Activated B cell treated with CpG ODN at 0.5 μM for 24 hours (primary cell): Measurements from ENCODE around the gene TBX15. TPM values are rescaled to one million over a fixed set of nuclear protein-coding genes. Genes with fewer than 3 reads are reported as not detected.
A peak's percentile ranks its signal among the peaks of the same experiment; 100 is the strongest.

Experiments used
- ATAC-seq: fragments of 200-7000 bp; cut with Tn5 transposase; one replicate; pipeline ENCODE4 v1.10.0; 2021; ENCODE audit warnings: low read depth, mild to moderate bottlenecking, moderate library complexity
- CTCF ChIA-PET: fragments of 350-600 bp; sonication (Branson Sonifier 250); formaldehyde crosslinking; loops from one replicate; lab custom pipeline; 2021; ENCODE audit warnings: antibody characterized with exemption; lab: Charles Lee
- POLR2A ChIA-PET: fragments of 350-600 bp; sonication (Branson Sonifier 250); formaldehyde crosslinking; loops from one replicate; lab custom pipeline; 2021; ENCODE audit warnings: antibody characterized with exemption; lab: Charles Lee
- DNase-seq: peaks from one replicate; pipeline ENCODE4 v3.0.0; 2022
- H3K27ac Mint-ChIP-seq: one replicate; pipeline ENCODE4 v1.8.0; 2020; ENCODE audit warnings: mixed read lengths
- H3K27me3 Mint-ChIP-seq: one replicate; pipeline ENCODE4 v1.8.0; 2021; ENCODE audit warnings: mixed read lengths
- H3K36me3 Mint-ChIP-seq: one replicate; pipeline ENCODE4 v1.8.0; 2021; ENCODE audit warnings: low read depth, mixed read lengths
- H3K4me1 Mint-ChIP-seq: one replicate; pipeline ENCODE4 v1.8.0; 2021; ENCODE audit warnings: mixed read lengths
- H3K4me3 Mint-ChIP-seq: one replicate; pipeline ENCODE4 v1.8.0; 2020; ENCODE audit warnings: mild to moderate bottlenecking, mixed read lengths
- H3K9me3 Mint-ChIP-seq: one replicate; pipeline ENCODE4 v1.8.0; 2020; ENCODE audit warnings: mixed read lengths
- intact Hi-C: fragments of 100-400 bp; cut with micrococcal nuclease; formaldehyde crosslinking; loops from one replicate; pipeline ENCODE4 v1.15.1; 2024
- total RNA-seq: library from RNA; stranded (reverse); gene quantifications from 2 replicates; pipeline ENCODE4 v1.2.3, GENCODE V29; 2022
- TF ChIP-seq, protein P1 (sequence below): fragments of 200-600 bp; IDR thresholded peaks from one replicate; pipeline ENCODE4 v1.8.0; 2022; ENCODE audit warnings: antibody characterized with exemption, mild to moderate bottlenecking

The TBX15 gene
- total RNA-seq, 1 donor from 2014 or later: 0.09 TPM

GRCh38 chr1:118963138-118963455 is 25.0 kb downstream of the TBX15 start:
- Mint-ChIP-seq H3K4me3 (no peak overlapping the region), H3K9me3 (no peaks in the 10 kb centered on the region), H3K27me3 (peaks cover 3% of the 10 kb centered on the region), H3K4me1 (peaks cover 32% of the 10 kb centered on the region), H3K36me3 (no peaks in the 10 kb centered on the region), H3K27ac (no peak overlapping the region)
- ATAC-seq: no peak
- TF ChIP-seq, protein P1, sequence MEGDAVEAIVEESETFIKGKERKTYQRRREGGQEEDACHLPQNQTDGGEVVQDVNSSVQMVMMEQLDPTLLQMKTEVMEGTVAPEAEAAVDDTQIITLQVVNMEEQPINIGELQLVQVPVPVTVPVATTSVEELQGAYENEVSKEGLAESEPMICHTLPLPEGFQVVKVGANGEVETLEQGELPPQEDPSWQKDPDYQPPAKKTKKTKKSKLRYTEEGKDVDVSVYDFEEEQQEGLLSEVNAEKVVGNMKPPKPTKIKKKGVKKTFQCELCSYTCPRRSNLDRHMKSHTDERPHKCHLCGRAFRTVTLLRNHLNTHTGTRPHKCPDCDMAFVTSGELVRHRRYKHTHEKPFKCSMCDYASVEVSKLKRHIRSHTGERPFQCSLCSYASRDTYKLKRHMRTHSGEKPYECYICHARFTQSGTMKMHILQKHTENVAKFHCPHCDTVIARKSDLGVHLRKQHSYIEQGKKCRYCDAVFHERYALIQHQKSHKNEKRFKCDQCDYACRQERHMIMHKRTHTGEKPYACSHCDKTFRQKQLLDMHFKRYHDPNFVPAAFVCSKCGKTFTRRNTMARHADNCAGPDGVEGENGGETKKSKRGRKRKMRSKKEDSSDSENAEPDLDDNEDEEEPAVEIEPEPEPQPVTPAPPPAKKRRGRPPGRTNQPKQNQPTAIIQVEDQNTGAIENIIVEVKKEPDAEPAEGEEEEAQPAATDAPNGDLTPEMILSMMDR: no peak
- no peak for DNase-seq
- CTCF ChIA-PET: no interaction called here
- intact Hi-C loops: no loop called here
- POLR2A ChIA-PET: no interaction called here

DNA sequence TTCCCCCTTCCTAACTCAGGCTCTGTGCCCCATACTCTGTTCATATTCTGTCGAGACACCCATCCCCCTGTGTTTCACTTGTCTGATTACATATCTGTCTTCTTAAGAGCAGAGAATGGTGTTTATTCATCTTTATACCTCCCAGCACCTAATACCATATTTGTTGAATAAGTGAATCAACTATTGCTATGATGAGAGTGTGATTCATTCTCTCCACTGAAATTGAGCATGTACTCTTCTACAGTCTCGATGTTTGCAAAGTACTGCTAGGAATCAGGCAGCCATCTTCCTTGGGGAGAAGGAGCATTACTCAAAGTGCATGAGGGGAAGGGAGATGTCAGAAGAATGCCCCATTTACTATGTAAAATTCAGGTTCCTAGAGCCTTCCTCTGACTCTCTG is 27.0 kb downstream of the TBX15 start:
- no peak overlapping the region for H3K4me3 Mint-ChIP-seq
- H3K9me3 Mint-ChIP-seq: no peaks in the 10 kb centered on the region
- ChIA-PET CTCF (no interaction called here), POLR2A (no interaction called here)
- TF ChIP-seq, protein P1: no peak
- no peak overlapping the region for H3K27ac Mint-ChIP-seq
- intact Hi-C loops: no loop called here
- no peaks in the 10 kb centered on the region for H3K36me3 Mint-ChIP-seq
- peaks cover 3% of the 10 kb centered on the region for H3K27me3 Mint-ChIP-seq
- no peak for DNase-seq
- H3K4me1 Mint-ChIP-seq: peaks cover 32% of the 10 kb centered on the region
- ATAC-seq: no peak

DNA sequence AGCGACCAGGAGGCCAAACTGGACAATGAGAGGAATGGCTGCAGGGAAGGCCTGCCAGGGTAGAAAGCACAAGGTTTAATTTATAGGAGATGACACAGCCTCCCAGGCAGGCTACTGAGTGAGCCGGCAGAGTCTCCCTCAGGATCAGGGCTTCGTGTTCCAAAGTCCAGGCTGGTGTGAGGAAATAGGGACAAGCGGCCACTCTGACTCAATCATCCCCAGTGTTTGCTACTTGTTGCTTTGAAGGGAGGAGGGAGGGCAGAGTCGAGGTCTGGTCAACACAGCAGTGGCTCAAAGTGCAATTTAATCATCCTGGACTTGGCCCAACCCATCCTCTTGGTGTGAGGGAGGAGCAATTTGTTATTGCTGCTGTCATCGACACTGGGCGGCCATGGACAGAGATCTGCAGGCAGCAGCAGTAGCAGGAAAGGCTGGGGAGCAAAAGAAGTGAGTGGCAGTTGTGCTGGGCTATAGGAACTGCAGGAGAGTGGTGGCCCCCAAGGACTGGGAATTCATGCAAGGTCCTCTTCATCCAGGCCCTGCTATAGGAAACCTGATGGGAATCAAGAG is 27.5 kb downstream of the TBX15 start:
- Mint-ChIP-seq H3K27ac (peak overlapping the region; percentile 66), H3K4me3 (peak overlapping the region; percentile 68), H3K4me1 (peaks cover 32% of the 10 kb centered on the region), H3K9me3 (no peaks in the 10 kb centered on the region), H3K27me3 (peaks cover 3% of the 10 kb centered on the region), H3K36me3 (no peaks in the 10 kb centered on the region)
- CTCF ChIA-PET: no interaction called here
- POLR2A ChIA-PET: no interaction called here
- TF ChIP-seq, protein P1: no peak
- no peak for DNase-seq
- intact Hi-C loops: no loop called here
- no peak for ATAC-seq

DNA sequence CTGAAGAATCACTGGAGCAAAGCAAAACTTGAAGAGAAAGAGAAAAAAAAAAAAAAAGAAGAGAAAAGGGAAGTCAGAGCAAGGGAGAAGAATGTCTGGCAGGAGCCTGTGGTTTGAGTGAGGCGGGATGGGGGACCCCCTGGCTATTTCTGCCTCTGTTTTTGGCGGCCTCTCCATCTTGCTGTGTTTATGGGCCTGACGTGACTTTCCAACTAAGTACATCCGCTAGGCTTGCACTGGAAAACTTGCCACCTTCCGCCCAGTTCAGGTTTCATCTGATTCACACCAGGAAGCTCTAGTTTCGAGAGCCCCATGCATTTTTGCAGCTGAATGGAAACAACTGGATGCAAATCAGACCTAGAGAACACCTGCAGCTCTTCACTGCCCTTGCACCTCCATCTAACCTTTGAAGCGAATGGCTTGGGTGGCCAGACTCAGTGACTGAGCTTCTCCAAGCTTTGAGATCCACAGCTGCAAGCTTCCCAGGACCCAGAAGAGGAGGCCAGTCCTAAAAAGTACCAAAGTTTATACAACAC is 28.0 kb downstream of the TBX15 start:
- ChIA-PET POLR2A (interaction anchor here (0.6 kb wide), 2 partner anchors 35 to 81 kb away, joined by 3 to 6 read pairs; no protein-coding TSS in a partner anchor), CTCF (no interaction called here)
- Mint-ChIP-seq H3K27ac (peak overlapping the region; percentile 66), H3K4me3 (peak overlapping the region; percentile 68), H3K27me3 (peaks cover 3% of the 10 kb centered on the region), H3K9me3 (no peaks in the 10 kb centered on the region), H3K4me1 (peaks cover 32% of the 10 kb centered on the region), H3K36me3 (no peaks in the 10 kb centered on the region)
- intact Hi-C loops: no loop called here
- TF ChIP-seq, protein P1: no peak
- peak; percentile 78 for ATAC-seq
- DNase-seq: no peak

DNA sequence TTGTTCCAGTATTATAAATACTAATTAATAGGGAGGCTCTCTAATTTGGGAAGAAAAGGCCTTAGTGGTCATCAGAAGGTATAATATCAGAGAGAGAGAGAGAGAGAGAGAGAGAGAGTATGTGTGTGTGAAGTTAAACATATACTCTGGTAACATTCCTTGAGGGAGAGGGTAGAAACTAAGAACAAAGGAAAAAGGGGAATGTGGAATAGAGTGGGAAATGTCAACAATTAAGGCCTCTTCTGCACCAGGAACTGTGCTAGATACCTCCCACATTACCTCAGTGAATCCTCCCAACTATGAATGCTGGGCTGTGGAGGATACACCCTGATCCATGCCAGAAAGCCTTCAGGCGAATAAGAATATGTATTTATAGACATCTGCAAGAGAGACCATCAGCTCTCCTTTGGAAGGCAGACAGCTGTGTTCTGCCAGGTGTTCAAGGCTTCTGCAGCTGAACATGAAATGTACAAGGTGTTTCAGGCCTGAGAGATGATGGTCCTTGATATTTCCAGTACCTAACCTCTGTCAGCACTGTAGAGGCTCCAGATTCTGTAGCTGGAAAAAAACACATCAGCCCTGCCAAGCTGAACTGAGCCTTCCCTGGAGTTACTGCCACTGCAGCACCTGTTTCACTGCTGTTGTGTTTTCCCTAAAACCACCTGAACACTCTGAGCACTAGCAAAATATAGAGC is 29.1 kb downstream of the TBX15 start:
- DNase-seq: no peak
- Mint-ChIP-seq H3K9me3 (no peaks in the 10 kb centered on the region), H3K27ac (no peak overlapping the region), H3K4me1 (peaks cover 32% of the 10 kb centered on the region), H3K36me3 (no peaks in the 10 kb centered on the region), H3K4me3 (peak overlapping the region; percentile 68), H3K27me3 (no peaks in the 10 kb centered on the region)
- POLR2A ChIA-PET: interaction anchor here (0.6 kb wide), 2 partner anchors 36 to 80 kb away, joined by 3 to 6 read pairs; no protein-coding TSS in a partner anchor
- TF ChIP-seq, protein P1: no peak
- ATAC-seq: no peak
- intact Hi-C loops: no loop called here
- CTCF ChIA-PET: no interaction called here
